H1 (cell line): ENCODE results near the gene RBM20. TPM values are rescaled to one million over a fixed set of nuclear protein-coding genes. Genes with fewer than 3 reads are reported as not detected.

Source experiments
- CTCF ChIA-PET: fragments of 300-600 bp; sonication (Branson Sonifier 250); formaldehyde crosslinking; loops from one replicate; lab custom pipeline; 2021; ENCODE audit not compliant: partially characterized antibody; lab: Charles Lee
- POLR2A ChIA-PET: fragments of 300-600 bp; sonication (Branson Sonifier 250); formaldehyde crosslinking; loops from one replicate; lab custom pipeline; 2021; ENCODE audit warnings: inconsistent platforms; ENCODE audit not compliant: partially characterized antibody; lab: Charles Lee
- DNase-seq, 2 experiments: peaks; one replicate each; pipeline versions ENCODE4 v3.0.0 to v3.0.0-alpha.2; 2010 to 2022; ENCODE audit warnings: low spot score in 2 of 2, low read depth in 1 of 2, mixed read lengths in 1 of 2
- FAIRE-seq: peaks from 2 replicates; lab custom pipeline; 2011; peaks lifted over from hg19 to GRCh38; lab: Jason Lieb, UNC
- H2AFZ ChIP-seq: 2 replicates; pipeline ENCODE4 v1.8.1; 2012; ENCODE audit warnings: low read length, inconsistent platforms
- H2AK5ac ChIP-seq: 2 replicates; pipeline ENCODE4 v1.6.1; 2013; ENCODE audit warnings: low read depth, low read length
- H2BK120ac ChIP-seq: replicated peaks from 2 replicates; pipeline ENCODE3; 2013; ENCODE audit warnings: low read depth, low read length, inconsistent platforms
- H2BK12ac ChIP-seq: 2 replicates; pipeline ENCODE4 v1.6.1; 2013; ENCODE audit warnings: low read depth, low read length
- H2BK15ac ChIP-seq: 2 replicates; pipeline ENCODE4 v1.6.1; 2013; ENCODE audit warnings: low read length
- H2BK20ac ChIP-seq: 2 replicates; pipeline ENCODE4 v1.6.1; 2013; ENCODE audit warnings: low read length
- H2BK5ac ChIP-seq: 2 replicates; pipeline ENCODE4 v1.6.1; 2013; ENCODE audit warnings: low read depth, low read length
- H3K14ac ChIP-seq: 2 replicates; pipeline ENCODE4 v1.6.1; 2013; ENCODE audit warnings: inconsistent platforms; ENCODE audit not compliant: insufficient read length
- H3K18ac ChIP-seq: 2 replicates; pipeline ENCODE4 v1.6.1; 2013; ENCODE audit warnings: low read length; ENCODE audit errors: extremely low read depth
- H3K23ac ChIP-seq: 2 replicates; pipeline ENCODE4 v1.6.1; 2013; ENCODE audit warnings: inconsistent platforms; ENCODE audit not compliant: insufficient read length
- H3K23me2 ChIP-seq: 2 replicates; pipeline ENCODE4 v1.6.1; 2013; ENCODE audit warnings: low read depth, low read length
- H3K27ac ChIP-seq: 2 replicates; pipeline ENCODE4 v1.6.1; 2011; ENCODE audit warnings: low read depth, low read length, inconsistent platforms
- H3K27me3 ChIP-seq, 4 experiments: replicated peaks in 1 of 4; 1 replicate in 1 of 4; 2 replicates in 3 of 4; pipeline versions ENCODE4 v1.6.1 to v1.8.1; 2011 to 2013; ENCODE audit warnings: low read length in 3 of 4, mild to moderate bottlenecking in 3 of 4, inconsistent platforms in 2 of 4, mixed read lengths in 2 of 4, moderate library complexity in 1 of 4; ENCODE audit not compliant: control insufficient read depth in 3 of 4, insufficient read depth in 3 of 4; ENCODE audit errors: extremely low read depth in 1 of 4
- H3K36me3 ChIP-seq, 4 experiments: 2 replicates each; pipeline versions ENCODE4 v1.6.1 to v1.8.1; 2011 to 2013; ENCODE audit warnings: mild to moderate bottlenecking in 4 of 4, low read length in 3 of 4, moderate library complexity in 2 of 4, control low read depth in 1 of 4, inconsistent platforms in 1 of 4; ENCODE audit not compliant: insufficient read depth in 4 of 4, control insufficient read depth in 2 of 4
- H3K4ac ChIP-seq: replicated peaks from 2 replicates; pipeline ENCODE3; 2013; ENCODE audit warnings: low read length, low read depth, mixed read lengths, inconsistent platforms; ENCODE audit not compliant: insufficient read length
- H3K4me1 ChIP-seq, 4 experiments: replicated peaks in 1 of 4; 1 replicate in 1 of 4; 2 replicates in 3 of 4; pipeline versions ENCODE4 v1.6.1 to v1.8.1; 2011 to 2013; ENCODE audit warnings: low read length in 3 of 4, inconsistent platforms in 2 of 4, mixed read lengths in 1 of 4; ENCODE audit not compliant: insufficient read depth in 4 of 4, control insufficient read depth in 3 of 4
- H3K4me2 ChIP-seq, 2 experiments: 2 replicates each; pipeline versions ENCODE4 v1.6.1 to v1.8.1; 2011 to 2013; ENCODE audit warnings: low read depth in 2 of 2, low read length in 2 of 2, control low read depth in 1 of 2, inconsistent platforms in 1 of 2, mild to moderate bottlenecking in 1 of 2; ENCODE audit not compliant: insufficient read depth in 1 of 2
- H3K4me3 ChIP-seq, 4 experiments: fragments of 200-600, 300-600 bp in 1 of 4; sonication (generic), shearing (Covaris generic), sonication (Bioruptor Twin) in 1 of 4; 2 replicates each; pipeline versions ENCODE4 v1.5.1 to v1.8.1; 2011 to 2016; ENCODE audit warnings: low read length in 4 of 4, low read depth in 3 of 4, control low read depth in 2 of 4, inconsistent platforms in 2 of 4, mild to moderate bottlenecking in 2 of 4, mixed read lengths in 1 of 4, moderate library complexity in 1 of 4; ENCODE audit not compliant: insufficient read depth in 2 of 4; ENCODE audit errors: extremely low read depth in 1 of 4
- H3K56ac ChIP-seq: replicated peaks from 2 replicates; pipeline ENCODE3; 2013; ENCODE audit warnings: low read depth, mild to moderate bottlenecking, mixed read lengths, low read length, inconsistent platforms; ENCODE audit not compliant: insufficient read length
- H3K79me1 ChIP-seq: 2 replicates; pipeline ENCODE4 v1.6.1; 2013; ENCODE audit warnings: low read depth, low read length, control low read depth
- H3K79me2 ChIP-seq, 2 experiments: 2 replicates each; pipeline versions ENCODE4 v1.6.1 to v1.8.1; 2012 to 2013; ENCODE audit warnings: low read length in 2 of 2, mild to moderate bottlenecking in 2 of 2, inconsistent platforms in 1 of 2; ENCODE audit not compliant: insufficient read depth in 2 of 2, control insufficient read depth in 1 of 2
- H3K9ac ChIP-seq, 4 experiments: replicated peaks in 1 of 4; 1 replicate in 1 of 4; 2 replicates in 3 of 4; pipeline versions ENCODE4 v1.6.1 to v1.8.1; 2011 to 2013; ENCODE audit warnings: low read depth in 3 of 4, low read length in 3 of 4, control low read depth in 2 of 4, mild to moderate bottlenecking in 2 of 4, moderate library complexity in 2 of 4, inconsistent platforms in 1 of 4; ENCODE audit errors: extremely low read depth in 1 of 4
- H3K9me3 ChIP-seq, 2 experiments: 2 replicates each; pipeline versions ENCODE4 v1.6.1 to v1.8.1; 2012 to 2013; ENCODE audit warnings: mild to moderate bottlenecking in 2 of 2, moderate library complexity in 2 of 2, control low read depth in 1 of 2, inconsistent platforms in 1 of 2, low read depth in 1 of 2, low read length in 1 of 2, mixed read lengths in 1 of 2; ENCODE audit not compliant: insufficient read depth in 2 of 2
- H4K20me1 ChIP-seq, 2 experiments: replicated peaks in 1 of 2; 2 replicates each; pipeline versions ENCODE3 to v1.8.1; 2011 to 2013; ENCODE audit warnings: inconsistent platforms in 2 of 2, low read length in 2 of 2, mild to moderate bottlenecking in 1 of 2; ENCODE audit not compliant: insufficient read depth in 2 of 2, control insufficient read depth in 1 of 2
- H4K5ac ChIP-seq: 2 replicates; pipeline ENCODE4 v1.6.1; 2013; ENCODE audit warnings: low read length, low read depth, mixed read lengths, inconsistent platforms; ENCODE audit not compliant: insufficient read length
- H4K8ac ChIP-seq: 2 replicates; pipeline ENCODE4 v1.8.0; 2013; ENCODE audit warnings: mild to moderate bottlenecking, moderate library complexity, low read length, inconsistent platforms; ENCODE audit not compliant: insufficient read depth; ENCODE audit errors: extremely low read depth
- H4K91ac ChIP-seq: replicated peaks from 2 replicates; pipeline ENCODE3; 2013; ENCODE audit warnings: low read length, mixed read lengths, inconsistent platforms; ENCODE audit not compliant: insufficient read length
- CBX5 ChIP-seq: fragments of 300-800, 300-1000 bp; sonication (generic); IDR thresholded peaks from 2 replicates; pipeline ENCODE4 v1.7.1; 2016; ENCODE audit warnings: antibody characterized with exemption, low read length, low read depth
- CBX8 ChIP-seq: fragments of 300-800, 300-1000 bp; sonication (generic); IDR thresholded peaks from 2 replicates; pipeline ENCODE4 v1.7.1; 2016; ENCODE audit warnings: low read depth, low read length, borderline replicate concordance
- EZH2 ChIP-seq: fragments of 200-600 bp; sonication (generic); IDR thresholded peaks from 2 replicates; pipeline ENCODE4 v1.7.1; 2012; ENCODE audit warnings: low read depth, mild to moderate bottlenecking, moderate library complexity, low read length, inconsistent platforms; ENCODE audit not compliant: severe bottlenecking
- GTF2F1 ChIP-seq: IDR thresholded peaks from 2 replicates; pipeline ENCODE4 v1.6.1; 2012; ENCODE audit warnings: low read depth, low read length, improper control_type of control experiment, borderline replicate concordance
- HDAC6 ChIP-seq: IDR thresholded peaks from one replicate; pipeline ENCODE4 v1.7.1; 2012; ENCODE audit warnings: low read depth, mild to moderate bottlenecking, inconsistent platforms, low read length, moderate library complexity
- KDM1A ChIP-seq: fragments of 200-600, 300-600 bp; sonication (generic); IDR thresholded peaks from 2 replicates; pipeline ENCODE4 v1.7.1; 2016; ENCODE audit warnings: mild to moderate bottlenecking, low read length, borderline replicate concordance
- POLR2A ChIP-seq, 2 experiments: IDR thresholded peaks; 1 replicate in 1 of 2; 2 replicates in 1 of 2; pipeline ENCODE4 v1.6.1; 2011; ENCODE audit warnings: low read depth in 2 of 2, low read length in 2 of 2, mild to moderate bottlenecking in 2 of 2; ENCODE audit errors: control extremely low read depth in 1 of 2
- POLR2AphosphoS5 ChIP-seq: IDR thresholded peaks from 2 replicates; pipeline ENCODE4 v1.6.1; 2011; ENCODE audit warnings: low read depth, low read length
- RXRA ChIP-seq: IDR thresholded peaks from 2 replicates; pipeline ENCODE4 v1.6.1; 2011; ENCODE audit warnings: low read depth, mild to moderate bottlenecking, low read length, moderate library complexity; ENCODE audit not compliant: insufficient read depth
- SIRT6 ChIP-seq: IDR thresholded peaks from one replicate; pipeline ENCODE4 v1.7.1; 2012; ENCODE audit warnings: low read length, inconsistent platforms
- ZNF274 ChIP-seq: IDR thresholded peaks from 2 replicates; pipeline ENCODE4 v1.7.0; 2012; ENCODE audit warnings: low read length, borderline replicate concordance; ENCODE audit errors: extremely low read depth
- WGBS, 2 experiments: shearing (Covaris generic) in 1 of 2; methylation state at CpG; one replicate each; pipeline versions ENCODE4 v1.1.6 to v1.1.7; 2013 to 2015; ENCODE audit warnings: low lambda C conversion rate in 2 of 2, mixed read lengths in 2 of 2, inconsistent platforms in 1 of 2, low coverage in 1 of 2, missing lambda C conversion rate in 1 of 2; ENCODE audit not compliant: insufficient replicate concordance in 2 of 2, insufficient coverage in 1 of 2, insufficient read length in 1 of 2; ENCODE audit errors: extremely low coverage in 1 of 2, missing lambda C conversion rate in 1 of 2; 5-methylcytosine and 5-hydroxymethylcytosine counted together
- polyA plus RNA-seq, 7 experiments: library from polyadenylated mRNA; depleted of rRNA in 3 of 7; stranded (reverse) in 5 of 7; unstranded in 2 of 7; fragments of >200 nt in 5 of 7; fragments of 200-250 nt in 2 of 7; gene quantifications; 1 replicate in 5 of 7; 2 replicates in 1 of 7; 4 replicates in 1 of 7; pipeline versions ENCODE4 v1.2.1 to v1.2.3, GENCODE V29; 2011 to 2013; ENCODE audit warnings: missing spikeins in 2 of 7, mixed read lengths in 2 of 7
- total RNA-seq: library from RNA; stranded (reverse); fragmentation: NEBNext Ultra II Directional; extraction: Animal tissue kit (Norgen Biotek cat#: 25700); gene quantifications from 2 replicates; pipeline ENCODE4 v1.2.1, GENCODE V29; 2021
- TF ChIP-seq, protein P1 (sequence below): IDR thresholded peaks from 2 replicates; pipeline ENCODE4 v1.6.1; 2011; ENCODE audit warnings: low read length, improper control_type of control experiment

The RBM20 gene
- total and polyA plus RNA-seq, 2 of the 8 experiments (the other 6 are each of a cell fraction or from before 2014, with no cell fraction given), result 0.05 to 0.63 TPM

DNA sequence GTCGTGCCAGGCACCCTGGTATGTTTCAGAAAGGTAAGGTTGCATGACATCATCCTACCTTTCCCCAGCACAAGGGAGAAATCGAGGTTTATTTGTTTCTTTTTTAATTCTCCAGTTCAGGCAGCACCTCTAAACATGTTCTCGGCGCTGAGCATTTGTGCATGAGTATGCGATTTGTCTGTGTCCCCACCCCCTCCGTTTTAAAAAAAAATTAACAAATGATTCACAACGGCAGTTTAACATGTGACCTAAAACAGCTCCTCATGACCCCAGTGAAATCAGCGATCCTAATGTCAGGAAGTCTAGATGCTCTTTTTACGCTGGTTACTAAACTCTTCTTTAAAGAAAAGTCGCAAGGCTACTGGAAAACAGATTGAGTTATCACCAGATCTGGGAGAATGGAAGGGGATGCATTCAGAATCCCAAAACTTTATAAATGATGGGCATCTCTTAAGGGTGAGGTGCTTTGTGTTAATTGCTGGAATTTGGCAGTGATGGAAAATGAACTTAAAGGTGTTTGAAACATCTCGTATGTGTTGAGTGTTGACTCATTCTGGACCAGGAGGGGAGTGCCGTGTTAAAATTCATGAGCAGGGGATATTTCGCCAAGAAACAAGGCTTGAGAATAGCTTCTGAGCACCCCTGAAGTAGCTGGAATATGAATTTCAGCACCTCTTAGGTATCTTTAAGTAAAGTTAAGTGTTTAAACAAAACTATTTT lies 120.8 kb downstream of the RBM20 start:
- no peak overlapping the region for H4K8ac ChIP-seq
- no peaks in the 10 kb centered on the region for H4K20me1 ChIP-seq
- H2BK120ac ChIP-seq, result no peak overlapping the region
- no peak overlapping the region; the same call in 1 of the 2 replicates for H2AFZ ChIP-seq
- no peaks in the 10 kb centered on the region for H3K79me1 ChIP-seq
- no peak for TF ChIP-seq HDAC6
- no peak for TF ChIP-seq ZNF274
- no peak for TF ChIP-seq CBX5
- no peak for TF ChIP-seq SIRT6
- TF ChIP-seq, protein P1, sequence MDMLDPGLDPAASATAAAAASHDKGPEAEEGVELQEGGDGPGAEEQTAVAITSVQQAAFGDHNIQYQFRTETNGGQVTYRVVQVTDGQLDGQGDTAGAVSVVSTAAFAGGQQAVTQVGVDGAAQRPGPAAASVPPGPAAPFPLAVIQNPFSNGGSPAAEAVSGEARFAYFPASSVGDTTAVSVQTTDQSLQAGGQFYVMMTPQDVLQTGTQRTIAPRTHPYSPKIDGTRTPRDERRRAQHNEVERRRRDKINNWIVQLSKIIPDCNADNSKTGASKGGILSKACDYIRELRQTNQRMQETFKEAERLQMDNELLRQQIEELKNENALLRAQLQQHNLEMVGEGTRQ, result no peak
- no peak for TF ChIP-seq EZH2
- no peak for TF ChIP-seq CBX8
- TF ChIP-seq RXRA, result no peak
- TF ChIP-seq POLR2A (IDR thresholded peaks at IDR 0.05; ENCODE audit: control extremely low read depth in 1 of 2, low read depth in 2 of 2, low read length in 2 of 2), result no peak
- TF ChIP-seq POLR2AphosphoS5, result no peak
- TF ChIP-seq KDM1A, result no peak
- TF ChIP-seq GTF2F1, result no peak
- H3K4me1 ChIP-seq, result no peaks in the 10 kb centered on the region
- no peak overlapping the region for H4K91ac ChIP-seq
- no peak overlapping the region for H3K27ac ChIP-seq
- WGBS, 2 experiments, result 88% methylated on average over 13 of the region's 13 CpGs; no CpG with 5 or more reads in 1 of the 2 experiments
- no peak overlapping the region for H3K4me2 ChIP-seq
- no peak overlapping the region for H3K18ac ChIP-seq
- H2BK15ac ChIP-seq, result no peak overlapping the region
- H3K9me3 ChIP-seq, result peaks cover 0 to 6% of the 10 kb centered on the region in 2 experiments; a peak in 1 of 4 replicates
- H3K23ac ChIP-seq, result no peak overlapping the region
- no peak overlapping the region for H2BK20ac ChIP-seq
- H2AK5ac ChIP-seq, result no peak overlapping the region
- no peaks in the 10 kb centered on the region for H3K23me2 ChIP-seq
- H4K5ac ChIP-seq, result no peak overlapping the region
- ChIA-PET POLR2A (interaction anchor here (0.7 kb wide), 1 partner anchor 158 kb away, joined by 3 read pairs; no protein-coding TSS in a partner anchor), CTCF (interaction anchor here (1.3 to 1.7 kb wide), 2 partner anchors 10 to 22 kb away, joined by 5 to 6 read pairs; no protein-coding TSS in a partner anchor)
- no peak overlapping the region for H3K9ac ChIP-seq
- no peak overlapping the region; the same call in 1 of the 2 replicates for H2BK12ac ChIP-seq
- no peaks in the 10 kb centered on the region for H3K27me3 ChIP-seq
- no peak overlapping the region for H3K4me3 ChIP-seq
- H3K56ac ChIP-seq, result no peak overlapping the region
- H3K4ac ChIP-seq, result no peak overlapping the region
- no peaks in the 10 kb centered on the region for H3K36me3 ChIP-seq
- no peak overlapping the region for H3K14ac ChIP-seq
- DNase-seq, result no peak
- no peak overlapping the region for H2BK5ac ChIP-seq
- H3K79me2 ChIP-seq, result no peaks in the 10 kb centered on the region
- FAIRE-seq, result no peak
